GM23338 (cell line): ENCODE results near the gene GSC2.

ENCODE experiments used
- EZH2 ChIP-seq: fragments of 200-600 bp; sonication (generic); IDR thresholded peaks from one replicate; pipeline ENCODE4 v1.8.0; 2017; ENCODE audit warnings: antibody characterized with exemption, mild to moderate bottlenecking, low read depth; ENCODE audit not compliant: unreplicated experiment
- POLR2AphosphoS5 ChIP-seq: IDR thresholded peaks from 2 replicates; pipeline ENCODE4 v1.6.1; 2016; ENCODE audit warnings: antibody characterized with exemption, low read depth
- TF ChIP-seq, protein P1 (sequence below), 2 experiments: fragments of 200-600 bp in 1 of 2; sonication (generic) in 1 of 2; conservative IDR thresholded peaks; 2 replicates each; pipeline versions ENCODE4 v1.5.1 to v1.6.1; 2016 to 2017; ENCODE audit warnings: antibody characterized with exemption in 2 of 2, low read depth in 2 of 2, mild to moderate bottlenecking in 2 of 2, moderate library complexity in 1 of 2

GRCh38 chr22:19130959-19131684 lies 19.0 kb downstream of the GSC2 start, which contains the start of gene TSSK2:
- TF ChIP-seq EZH2 (no peak), POLR2AphosphoS5 (no peak)
- TF ChIP-seq, protein P1, sequence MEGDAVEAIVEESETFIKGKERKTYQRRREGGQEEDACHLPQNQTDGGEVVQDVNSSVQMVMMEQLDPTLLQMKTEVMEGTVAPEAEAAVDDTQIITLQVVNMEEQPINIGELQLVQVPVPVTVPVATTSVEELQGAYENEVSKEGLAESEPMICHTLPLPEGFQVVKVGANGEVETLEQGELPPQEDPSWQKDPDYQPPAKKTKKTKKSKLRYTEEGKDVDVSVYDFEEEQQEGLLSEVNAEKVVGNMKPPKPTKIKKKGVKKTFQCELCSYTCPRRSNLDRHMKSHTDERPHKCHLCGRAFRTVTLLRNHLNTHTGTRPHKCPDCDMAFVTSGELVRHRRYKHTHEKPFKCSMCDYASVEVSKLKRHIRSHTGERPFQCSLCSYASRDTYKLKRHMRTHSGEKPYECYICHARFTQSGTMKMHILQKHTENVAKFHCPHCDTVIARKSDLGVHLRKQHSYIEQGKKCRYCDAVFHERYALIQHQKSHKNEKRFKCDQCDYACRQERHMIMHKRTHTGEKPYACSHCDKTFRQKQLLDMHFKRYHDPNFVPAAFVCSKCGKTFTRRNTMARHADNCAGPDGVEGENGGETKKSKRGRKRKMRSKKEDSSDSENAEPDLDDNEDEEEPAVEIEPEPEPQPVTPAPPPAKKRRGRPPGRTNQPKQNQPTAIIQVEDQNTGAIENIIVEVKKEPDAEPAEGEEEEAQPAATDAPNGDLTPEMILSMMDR (conservative IDR thresholded peaks at IDR 0.05; ENCODE audit: low read depth in 2 of 2), result no peak
